OCI-LY1 (cell line): Measurements from ENCODE around the gene FANCC.

ENCODE experiments used
- H2AFZ ChIP-seq: fragments of 200-600 bp; sonication (generic), shearing (Covaris generic); 2 replicates; pipeline ENCODE4 v1.6.0; 2014; ENCODE audit warnings: antibody characterized with exemption, mild to moderate bottlenecking, low read length
- H3F3A ChIP-seq: fragments of 200-600 bp; sonication (generic), shearing (Covaris generic); 2 replicates; pipeline ENCODE4 v1.6.0; 2014; ENCODE audit warnings: mild to moderate bottlenecking, antibody characterized with exemption, low read length, moderate library complexity; ENCODE audit not compliant: insufficient read depth
- H3K27ac ChIP-seq: fragments of 200-600 bp; sonication (generic); 2 replicates; pipeline ENCODE4 v1.5.1; 2014; ENCODE audit warnings: low read length, mixed run types, mild to moderate bottlenecking, low read depth; ENCODE audit not compliant: poor library complexity, severe bottlenecking
- H3K27me3 ChIP-seq: fragments of 200-600 bp; sonication (generic); 2 replicates; pipeline ENCODE4 v1.6.0; 2014; ENCODE audit warnings: antibody characterized with exemption, mild to moderate bottlenecking, low read length, moderate library complexity; ENCODE audit not compliant: insufficient read depth
- H3K36me3 ChIP-seq: fragments of 200-600 bp; sonication (generic); 2 replicates; pipeline ENCODE4 v1.6.1; 2014; ENCODE audit warnings: mild to moderate bottlenecking, antibody characterized with exemption, low read length, moderate library complexity, mixed read lengths; ENCODE audit not compliant: insufficient read depth
- H3K4me1 ChIP-seq: fragments of 200-600 bp; sonication (generic); 2 replicates; pipeline ENCODE4 v1.5.1; 2014; ENCODE audit warnings: mild to moderate bottlenecking, low read length, moderate library complexity; ENCODE audit not compliant: insufficient read depth, severe bottlenecking
- H3K4me2 ChIP-seq: fragments of 200-600 bp; sonication (generic), shearing (Covaris generic); 2 replicates; pipeline ENCODE4 v1.6.1; 2014; ENCODE audit warnings: low read length
- H3K4me3 ChIP-seq: fragments of 200-600 bp; sonication (generic); 2 replicates; pipeline ENCODE4 v1.5.1; 2014; ENCODE audit warnings: low read length, low read depth, mild to moderate bottlenecking, mixed read lengths; ENCODE audit not compliant: poor library complexity, severe bottlenecking
- H3K79me2 ChIP-seq: fragments of 200-600 bp; shearing (Covaris generic); 2 replicates; pipeline ENCODE4 v1.6.1; 2016; ENCODE audit warnings: mixed run types, low read length, mixed read lengths; ENCODE audit not compliant: insufficient read depth
- H3K9ac ChIP-seq: fragments of 200-600 bp; sonication (generic), shearing (Covaris generic); 2 replicates; pipeline ENCODE4 v1.6.1; 2014; ENCODE audit warnings: mild to moderate bottlenecking, low read length, mixed read lengths
- H3K9me2 ChIP-seq: fragments of 200-600 bp; sonication (generic), shearing (Covaris generic); 2 replicates; pipeline ENCODE4 v1.6.1; 2014; ENCODE audit warnings: low read depth, mild to moderate bottlenecking, low read length, mixed read lengths
- H3K9me3 ChIP-seq: fragments of 200-600 bp; shearing (Covaris generic); 2 replicates; pipeline ENCODE4 v1.6.1; 2014; ENCODE audit warnings: low read length, mixed read lengths
- H4K20me1 ChIP-seq: fragments of 200-600 bp; sonication (generic), shearing (Covaris generic); 2 replicates; pipeline ENCODE4 v1.6.0; 2016; ENCODE audit warnings: mild to moderate bottlenecking, low read length; ENCODE audit not compliant: insufficient read depth
- EZH2 ChIP-seq: fragments of 200-600 bp; sonication (generic), shearing (Covaris generic); IDR thresholded peaks from 2 replicates; pipeline ENCODE4 v1.8.0; 2017; ENCODE audit warnings: borderline replicate concordance, mixed run types, mild to moderate bottlenecking, antibody characterized with exemption, low read length, moderate library complexity, mixed read lengths
- TF ChIP-seq, protein P1 (sequence below): fragments of 200-600 bp; sonication (generic), shearing (Covaris generic); IDR thresholded peaks from 2 replicates; pipeline ENCODE4 v1.5.1; 2017; ENCODE audit warnings: mild to moderate bottlenecking, antibody characterized with exemption, low read length, moderate library complexity, mixed read lengths

Gene FANCC

GRCh38 chr9:95226921-95227320, 90.6 kb downstream of the FANCC start:
- H3K9ac ChIP-seq, result no peak overlapping the region
- H2AFZ ChIP-seq, result no peak overlapping the region
- no peaks in the 10 kb centered on the region for H3K9me2 ChIP-seq
- no peaks in the 10 kb centered on the region for H3K4me1 ChIP-seq
- no peaks in the 10 kb centered on the region for H4K20me1 ChIP-seq
- TF ChIP-seq EZH2, result no peak
- TF ChIP-seq, protein P1, sequence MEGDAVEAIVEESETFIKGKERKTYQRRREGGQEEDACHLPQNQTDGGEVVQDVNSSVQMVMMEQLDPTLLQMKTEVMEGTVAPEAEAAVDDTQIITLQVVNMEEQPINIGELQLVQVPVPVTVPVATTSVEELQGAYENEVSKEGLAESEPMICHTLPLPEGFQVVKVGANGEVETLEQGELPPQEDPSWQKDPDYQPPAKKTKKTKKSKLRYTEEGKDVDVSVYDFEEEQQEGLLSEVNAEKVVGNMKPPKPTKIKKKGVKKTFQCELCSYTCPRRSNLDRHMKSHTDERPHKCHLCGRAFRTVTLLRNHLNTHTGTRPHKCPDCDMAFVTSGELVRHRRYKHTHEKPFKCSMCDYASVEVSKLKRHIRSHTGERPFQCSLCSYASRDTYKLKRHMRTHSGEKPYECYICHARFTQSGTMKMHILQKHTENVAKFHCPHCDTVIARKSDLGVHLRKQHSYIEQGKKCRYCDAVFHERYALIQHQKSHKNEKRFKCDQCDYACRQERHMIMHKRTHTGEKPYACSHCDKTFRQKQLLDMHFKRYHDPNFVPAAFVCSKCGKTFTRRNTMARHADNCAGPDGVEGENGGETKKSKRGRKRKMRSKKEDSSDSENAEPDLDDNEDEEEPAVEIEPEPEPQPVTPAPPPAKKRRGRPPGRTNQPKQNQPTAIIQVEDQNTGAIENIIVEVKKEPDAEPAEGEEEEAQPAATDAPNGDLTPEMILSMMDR, result no peak
- H3K36me3 ChIP-seq, result no peaks in the 10 kb centered on the region
- no peaks in the 10 kb centered on the region for H3K79me2 ChIP-seq
- H3K4me3 ChIP-seq, result no peak overlapping the region
- H3F3A ChIP-seq, result peaks cover 6% of the 10 kb centered on the region; the same call in 1 of the 2 replicates
- no peak overlapping the region for H3K4me2 ChIP-seq
- H3K27ac ChIP-seq, result no peak overlapping the region
- peaks cover 7% of the 10 kb centered on the region; the same call in 1 of the 2 replicates for H3K9me3 ChIP-seq
- no peaks in the 10 kb centered on the region for H3K27me3 ChIP-seq

GRCh38 chr9:95225726-95226106, 91.8 kb downstream of the FANCC start:
- H3K9ac ChIP-seq, result no peak overlapping the region
- no peak overlapping the region for H2AFZ ChIP-seq
- no peaks in the 10 kb centered on the region for H3K27me3 ChIP-seq
- H3K9me3 ChIP-seq, result no peaks in the 10 kb centered on the region
- H3K4me3 ChIP-seq, result no peak overlapping the region
- peaks cover 6% of the 10 kb centered on the region; the same call in 1 of the 2 replicates for H3F3A ChIP-seq
- no peak overlapping the region for H3K27ac ChIP-seq
- no peaks in the 10 kb centered on the region for H3K4me1 ChIP-seq
- no peaks in the 10 kb centered on the region for H3K9me2 ChIP-seq
- H3K4me2 ChIP-seq, result no peak overlapping the region
- H3K36me3 ChIP-seq, result no peaks in the 10 kb centered on the region
- H3K79me2 ChIP-seq, result no peaks in the 10 kb centered on the region
- TF ChIP-seq EZH2, result no peak
- TF ChIP-seq, protein P1, result no peak
- no peaks in the 10 kb centered on the region for H4K20me1 ChIP-seq

- Histone ChIP-seq H3K4me3 (no peak overlapping the region), H3K27ac (no peak overlapping the region), H3K9me3 (no peaks in the 10 kb centered on the region), H3K9ac (no peak overlapping the region), H3K4me2 (no peak overlapping the region), H3K79me2 (no peaks in the 10 kb centered on the region), H4K20me1 (no peaks in the 10 kb centered on the region), H3K4me1 (no peaks in the 10 kb centered on the region), H3K9me2 (no peaks in the 10 kb centered on the region), H2AFZ (no peak overlapping the region), H3F3A (peaks cover 6% of the 10 kb centered on the region; the same call in 1 of the 2 replicates), H3K36me3 (no peaks in the 10 kb centered on the region), H3K27me3 (no peaks in the 10 kb centered on the region)
- TF ChIP-seq, protein P1, result no peak
- TF ChIP-seq EZH2, result no peak
These were observed 92.3 kb downstream of the FANCC start for GRCh38 chr9:95225076-95225725.
